WERI-Rb-1 (cell line): Measurements from ENCODE around the gene PPP3CA.

Experiments
- DNase-seq: peaks from one replicate; pipeline ENCODE4 v3.0.0-alpha.2; 2020
- H3K27ac ChIP-seq: fragments of 250-450 bp; sonication (Bioruptor Pico); 2 replicates; pipeline ENCODE4 v1.5.1; 2020; ENCODE audit warnings: mild to moderate bottlenecking, moderate library complexity
- H3K27me3 ChIP-seq: fragments of 250-450 bp; sonication (Bioruptor Pico); 2 replicates; pipeline ENCODE4 v1.5.1; 2021; ENCODE audit warnings: mild to moderate bottlenecking, low read depth, moderate library complexity; ENCODE audit not compliant: insufficient read depth, severe bottlenecking
- H3K36me3 ChIP-seq: fragments of 250-450 bp; sonication (Bioruptor Pico); 2 replicates; pipeline ENCODE4 v1.5.1; 2020; ENCODE audit warnings: mild to moderate bottlenecking, moderate library complexity
- H3K4me3 ChIP-seq: 2 replicates; pipeline ENCODE4 v1.5.1; 2011; ENCODE audit warnings: low read depth, mild to moderate bottlenecking, control low read depth, low read length
- H3K9me3 ChIP-seq: fragments of 250-450 bp; sonication (Bioruptor Pico); 2 replicates; pipeline ENCODE4 v1.5.1; 2021; ENCODE audit warnings: mild to moderate bottlenecking, moderate library complexity; ENCODE audit not compliant: severe bottlenecking
- CTCF ChIP-seq: IDR thresholded peaks from 2 replicates; pipeline ENCODE4 v1.5.1; 2011; ENCODE audit warnings: low read depth, mild to moderate bottlenecking, control low read depth, inconsistent platforms, low read length

PPP3CA gene

GRCh38 chr4:101224358-101225218 is 122.7 kb downstream of the PPP3CA start:
- DNase-seq: no peak
- Histone ChIP-seq H3K27me3 (no peaks in the 10 kb centered on the region), H3K4me3 (no peak overlapping the region), H3K36me3 (no peaks in the 10 kb centered on the region), H3K9me3 (no peaks in the 10 kb centered on the region), H3K27ac (no peak overlapping the region)
- no peak for TF ChIP-seq CTCF

- Histone ChIP-seq H3K27me3 (no peaks in the 10 kb centered on the region), H3K36me3 (no peaks in the 10 kb centered on the region), H3K4me3 (no peak overlapping the region), H3K9me3 (no peaks in the 10 kb centered on the region), H3K27ac (no peak overlapping the region)
- DNase-seq: no peak
- no peak for TF ChIP-seq CTCF
These were observed 125.0 kb downstream of the PPP3CA start for GRCh38 chr4:101222156-101222845.

- Histone ChIP-seq H3K4me3 (no peak overlapping the region), H3K36me3 (no peaks in the 10 kb centered on the region), H3K27ac (no peak overlapping the region), H3K27me3 (no peaks in the 10 kb centered on the region), H3K9me3 (no peaks in the 10 kb centered on the region)
- no peak for DNase-seq
- TF ChIP-seq CTCF: no peak
These were observed 126.0 kb downstream of the PPP3CA start for GRCh38 chr4:101221294-101221693.

GRCh38 chr4:101218894-101219293 is 128.4 kb downstream of the PPP3CA start:
- no peak for DNase-seq
- TF ChIP-seq CTCF: no peak
- Histone ChIP-seq H3K9me3 (no peaks in the 10 kb centered on the region), H3K27me3 (no peaks in the 10 kb centered on the region), H3K27ac (no peak overlapping the region), H3K4me3 (no peak overlapping the region), H3K36me3 (no peaks in the 10 kb centered on the region)

- H3K36me3 ChIP-seq: no peaks in the 10 kb centered on the region
These were observed 129.0 kb downstream of the PPP3CA start for GRCh38 chr4:101218346-101218745.

More at GRCh38 chr4:101218346-101218745, 129.0 kb downstream of the PPP3CA start:
- H3K4me3 ChIP-seq: no peak overlapping the region
- TF ChIP-seq CTCF: no peak
- DNase-seq: no peak
- H3K27ac ChIP-seq: no peak overlapping the region
- H3K9me3 ChIP-seq: no peaks in the 10 kb centered on the region
- H3K27me3 ChIP-seq: no peaks in the 10 kb centered on the region
